Activated gamma-delta T cell treated with anti-CD3 and anti-CD28 coated beads, Interleukin-2, amount 50 U/mL, for 16 hours (primary cell): ENCODE data around the gene COX14.

Source experiments
- DNase-seq: peaks from one replicate; pipeline ENCODE4 v3.0.0-alpha.2; 2020; ENCODE audit warnings: low read depth

The COX14 gene

GRCh38 chr12:50084775-50085614 is 27.0 kb upstream of the COX14 start, which contains the start of gene SMARCD1:
TSS of gene SMARCD1 (plus strand) at chr12:50085342. CDS start at chr12:50085370, 28 bp downstream.
- peak; percentile 81 for DNase-seq

- no peak for DNase-seq
Observed at GRCh38 chr12:50085615-50086072, 26.4 kb upstream of the COX14 start.

DNA sequence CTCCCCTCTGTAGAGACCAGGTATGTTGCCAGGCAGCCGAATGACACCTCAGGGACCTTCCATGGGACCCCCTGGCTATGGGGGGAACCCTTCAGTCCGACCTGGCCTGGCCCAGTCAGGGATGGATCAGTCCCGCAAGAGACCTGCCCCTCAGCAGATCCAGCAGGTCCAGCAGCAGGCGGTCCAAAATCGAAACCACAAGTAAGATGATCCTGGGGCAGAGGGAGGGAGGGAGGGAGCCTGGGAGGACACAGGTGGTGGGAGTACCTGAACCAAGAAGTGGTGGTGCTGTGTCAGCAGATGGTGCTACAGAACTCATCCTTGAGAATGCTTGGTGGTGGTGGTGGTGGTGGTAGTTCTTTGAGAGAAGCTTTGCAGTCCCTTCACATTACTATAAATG is 25.9 kb upstream of the COX14 start:
- DNase-seq, result no peak

GRCh38 chr12:50087151-50087550 is 24.9 kb upstream of the COX14 start:
- no peak for DNase-seq

- DNase-seq, result no peak
Observed at GRCh38 chr12:50087995-50088394, 24.0 kb upstream of the COX14 start.

- peak; percentile 34 for DNase-seq
Observed at GRCh38 chr12:50088577-50089335, 23.3 kb upstream of the COX14 start.

GRCh38 chr12:50089730-50090129 is 22.3 kb upstream of the COX14 start:
- no peak for DNase-seq

- no peak for DNase-seq
Observed at GRCh38 chr12:50090391-50090790, 21.6 kb upstream of the COX14 start.

- no peak for DNase-seq
Observed at GRCh38 chr12:50097952-50098351, 14.1 kb upstream of the COX14 start.

GRCh38 chr12:50099302-50100008 is 12.6 kb upstream of the COX14 start:
- DNase-seq, result no peak

DNA sequence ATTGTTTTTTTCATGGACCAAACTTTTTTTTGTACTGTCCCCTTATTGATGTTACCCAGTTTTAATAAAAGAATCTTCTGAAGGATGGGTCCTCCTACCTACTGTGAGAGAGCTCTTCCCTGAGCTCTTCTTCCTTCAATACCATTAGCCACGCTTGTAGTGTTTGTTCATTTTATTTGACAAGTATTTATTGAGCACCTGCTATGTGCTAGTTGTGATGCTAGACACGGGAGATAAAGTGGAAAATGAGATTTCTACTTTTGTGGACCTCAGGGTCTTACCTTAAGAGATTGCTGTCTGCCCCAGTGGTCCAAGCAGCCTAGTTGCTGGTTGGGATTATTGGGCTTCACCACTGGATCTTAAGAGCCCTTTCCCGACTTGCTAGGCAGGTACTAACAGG is 11.5 kb upstream of the COX14 start:
- no peak for DNase-seq

DNA sequence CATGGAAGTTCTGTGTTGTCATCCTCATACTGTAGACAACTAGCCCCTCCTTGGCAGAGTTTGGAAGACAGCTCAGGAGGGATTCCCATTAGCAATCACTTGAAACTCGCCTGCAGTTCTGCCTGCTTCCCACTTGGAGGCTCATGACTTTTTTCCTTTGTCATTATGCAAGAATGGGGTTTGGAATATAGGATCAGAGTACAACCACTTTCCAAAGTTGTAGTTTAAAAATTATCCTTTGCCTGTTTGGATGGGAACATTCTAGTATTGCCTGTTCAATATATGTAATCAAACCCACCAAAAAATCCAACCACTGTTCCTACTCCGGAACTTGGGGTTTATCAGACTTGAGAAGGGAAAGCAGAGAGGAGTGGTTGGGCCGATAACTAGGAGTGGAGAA is 10.4 kb upstream of the COX14 start:
- no peak for DNase-seq

DNA sequence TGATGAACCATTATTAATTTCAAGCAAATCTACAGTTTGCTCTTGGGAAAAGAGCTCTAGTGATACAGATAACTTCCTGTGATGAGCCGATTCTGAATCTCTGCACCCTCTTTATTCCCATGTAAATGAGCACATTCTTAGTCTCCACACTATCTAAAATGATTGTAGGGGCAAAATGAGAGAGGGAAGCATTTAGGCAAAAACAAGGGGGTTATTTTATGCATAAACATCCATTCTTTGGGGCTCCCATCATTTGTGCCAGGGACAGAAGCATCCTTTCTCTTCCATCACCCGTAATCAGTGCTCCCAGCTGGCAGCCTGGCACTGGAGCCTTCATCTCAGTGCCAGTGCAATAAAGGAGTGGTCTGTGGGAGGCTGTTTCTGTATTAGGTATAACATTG is 9.9 kb upstream of the COX14 start:
- no peak for DNase-seq

DNA sequence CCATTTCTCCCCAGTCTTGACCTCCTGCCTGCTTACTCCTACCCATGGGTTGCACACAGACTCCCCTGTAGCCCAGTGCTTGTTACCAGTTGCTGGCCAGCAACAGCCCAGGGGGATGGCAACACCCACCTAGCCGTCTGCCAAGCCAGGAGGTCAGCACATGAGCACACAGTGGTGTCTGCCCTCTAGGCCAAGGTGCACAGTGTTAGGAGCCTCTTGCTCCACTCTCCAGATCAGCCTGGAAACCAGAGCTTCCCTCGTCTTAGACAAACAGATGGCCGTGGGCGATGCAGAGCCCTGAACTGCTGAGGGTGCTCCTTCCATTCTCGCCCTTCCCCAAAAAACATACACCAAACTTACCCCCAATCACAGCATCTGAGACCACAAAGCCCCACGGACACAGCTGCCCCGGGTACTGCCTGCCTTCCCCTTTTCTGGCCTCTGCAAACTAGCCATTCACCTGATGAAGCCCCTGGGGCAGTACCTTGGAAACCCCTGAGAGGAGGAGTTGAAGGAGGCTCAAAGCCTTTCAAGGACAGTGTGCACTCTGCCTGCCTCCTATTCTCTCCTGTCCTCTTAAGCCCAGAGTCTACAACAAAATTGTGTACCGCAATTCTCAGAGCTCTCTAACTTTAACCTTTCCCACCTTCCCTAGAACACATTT is 9.3 kb upstream of the COX14 start:
- DNase-seq, result no peak

- DNase-seq, result no peak
Observed at GRCh38 chr12:50103351-50103750, 8.7 kb upstream of the COX14 start.

DNA sequence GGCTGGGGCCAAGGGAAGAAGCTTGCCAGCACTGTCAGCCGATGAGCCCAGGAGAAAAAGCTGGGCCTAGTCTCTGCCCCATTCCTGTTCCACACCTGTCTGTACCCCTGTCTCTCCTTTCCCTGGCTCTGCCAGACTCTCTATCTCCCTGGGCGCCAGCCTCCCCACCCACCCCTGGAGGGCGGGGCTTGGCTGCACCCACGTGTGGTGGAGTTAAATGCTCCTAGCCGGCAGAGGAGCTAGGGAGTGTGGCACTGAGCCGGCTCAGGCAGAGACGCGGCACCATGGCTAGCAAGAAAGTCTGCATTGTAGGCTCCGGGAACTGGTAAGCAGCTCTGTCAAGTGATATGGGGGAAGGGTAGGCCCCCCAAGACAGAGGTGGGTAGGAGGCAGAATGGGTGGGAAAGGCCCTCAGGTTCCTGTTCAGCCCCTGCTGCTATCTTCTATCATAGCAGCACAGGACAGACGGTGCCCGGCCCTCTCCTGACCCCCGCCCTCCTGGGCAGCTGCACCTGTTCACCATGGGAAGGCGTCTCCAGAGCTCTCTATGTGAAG is 8.2 kb upstream of the COX14 start, which contains the start of gene GPD1:
Gene GPD1, plus strand, starts transcription at position 242 of the 555 bp plus-strand sequence. Its CDS starts 43 bp downstream, at position 285.
- DNase-seq, result no peak

- no peak for DNase-seq
Observed at GRCh38 chr12:50104417-50105366, 7.3 kb upstream of the COX14 start.

- DNase-seq, result no peak
Observed at GRCh38 chr12:50105913-50106450, 6.1 kb upstream of the COX14 start.

DNA sequence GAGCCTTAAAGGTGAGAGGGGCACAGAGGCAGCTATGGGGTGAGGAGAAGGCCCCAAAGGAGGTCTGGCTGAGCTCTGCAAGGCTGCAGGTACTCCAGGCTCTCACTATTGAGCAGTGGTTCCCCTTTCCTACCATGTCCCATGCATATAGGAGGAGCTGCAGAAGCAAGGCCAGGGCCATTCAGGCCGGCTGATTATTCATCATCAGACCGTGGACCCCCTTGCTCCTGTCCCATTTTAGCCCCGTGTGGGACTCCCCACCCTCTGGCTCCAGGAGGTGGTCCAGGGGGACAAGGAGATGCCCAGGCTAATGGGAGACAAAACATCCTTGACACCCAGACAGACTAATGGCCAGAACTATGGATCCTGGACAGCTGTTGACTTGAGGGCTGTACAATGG is 5.1 kb upstream of the COX14 start:
- DNase-seq, result no peak
